ENCODE measurements around the gene CAV2. TPM values are rescaled to one million over a fixed set of nuclear protein-coding genes. Genes with fewer than 3 reads are reported as not detected.

The CAV2 gene
- total and polyA plus RNA-seq, 2 experiments from 2014 or later = 9.9 to 17.4 TPM

DNA sequence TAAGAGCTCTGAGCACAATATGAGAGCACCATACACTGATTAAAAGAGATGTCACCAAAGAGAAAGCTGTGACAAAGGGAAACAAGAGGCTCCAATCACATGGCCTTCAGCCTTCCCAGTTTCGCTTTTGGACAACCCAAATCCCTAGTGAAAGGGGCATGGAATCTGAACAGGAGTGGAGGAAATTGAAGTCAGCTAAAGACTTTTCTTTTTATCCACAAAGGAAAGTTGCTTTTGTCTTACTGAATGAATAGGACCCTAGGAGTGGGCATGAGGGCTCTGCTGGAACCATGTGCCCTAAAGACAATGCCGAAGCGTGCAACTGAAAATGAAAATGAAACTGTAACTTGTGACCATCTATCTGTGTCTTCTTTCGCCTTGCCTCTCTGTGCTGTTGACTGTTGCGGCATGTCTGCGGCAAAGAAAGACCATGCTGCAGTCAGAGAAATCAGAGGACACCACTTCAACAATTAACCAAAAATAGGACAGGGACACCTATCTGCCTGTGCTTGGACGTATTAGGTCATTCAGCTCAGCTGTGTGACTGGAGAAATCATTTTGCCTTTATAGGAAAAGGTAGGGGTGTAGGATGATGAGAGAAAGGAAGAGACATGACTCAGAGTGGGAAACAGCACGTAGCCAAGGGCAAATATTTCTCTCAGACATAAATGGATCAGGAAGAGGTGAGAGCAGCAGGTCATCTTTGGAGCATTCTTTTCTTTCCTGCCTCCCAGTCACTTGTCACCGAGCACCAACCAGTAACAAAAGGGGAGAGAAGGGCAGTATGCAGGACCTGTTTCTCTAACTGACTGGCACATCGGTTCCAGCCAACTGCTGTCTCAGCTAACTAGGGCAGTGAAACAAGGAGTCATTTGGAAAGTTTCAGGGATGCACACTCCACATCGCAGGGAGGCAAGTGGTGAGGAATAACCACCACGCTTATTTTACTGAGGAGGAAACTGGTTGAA is 12.3 kb downstream of the CAV2 start:
- TF ChIP-seq, protein P1, sequence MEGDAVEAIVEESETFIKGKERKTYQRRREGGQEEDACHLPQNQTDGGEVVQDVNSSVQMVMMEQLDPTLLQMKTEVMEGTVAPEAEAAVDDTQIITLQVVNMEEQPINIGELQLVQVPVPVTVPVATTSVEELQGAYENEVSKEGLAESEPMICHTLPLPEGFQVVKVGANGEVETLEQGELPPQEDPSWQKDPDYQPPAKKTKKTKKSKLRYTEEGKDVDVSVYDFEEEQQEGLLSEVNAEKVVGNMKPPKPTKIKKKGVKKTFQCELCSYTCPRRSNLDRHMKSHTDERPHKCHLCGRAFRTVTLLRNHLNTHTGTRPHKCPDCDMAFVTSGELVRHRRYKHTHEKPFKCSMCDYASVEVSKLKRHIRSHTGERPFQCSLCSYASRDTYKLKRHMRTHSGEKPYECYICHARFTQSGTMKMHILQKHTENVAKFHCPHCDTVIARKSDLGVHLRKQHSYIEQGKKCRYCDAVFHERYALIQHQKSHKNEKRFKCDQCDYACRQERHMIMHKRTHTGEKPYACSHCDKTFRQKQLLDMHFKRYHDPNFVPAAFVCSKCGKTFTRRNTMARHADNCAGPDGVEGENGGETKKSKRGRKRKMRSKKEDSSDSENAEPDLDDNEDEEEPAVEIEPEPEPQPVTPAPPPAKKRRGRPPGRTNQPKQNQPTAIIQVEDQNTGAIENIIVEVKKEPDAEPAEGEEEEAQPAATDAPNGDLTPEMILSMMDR (IDR thresholded peaks at IDR 0.05; ENCODE audit: low read depth, low read length) = no peak
- Histone ChIP-seq H3K4me3 (no peak overlapping the region), H3K27me3 (no peaks in the 10 kb centered on the region), H3K27ac (no peak overlapping the region), H3K36me3 (no peaks in the 10 kb centered on the region), H3K4me1 (ENCODE audit: low read depth) (peaks cover 5% of the 10 kb centered on the region), H3K9me3 (ENCODE audit: low read depth) (no peaks in the 10 kb centered on the region)
- peak in 1 of 2 donors; percentile 30 for DNase-seq (ENCODE audit: low read depth in 1 of 2, low spot score in 1 of 2)

DNA sequence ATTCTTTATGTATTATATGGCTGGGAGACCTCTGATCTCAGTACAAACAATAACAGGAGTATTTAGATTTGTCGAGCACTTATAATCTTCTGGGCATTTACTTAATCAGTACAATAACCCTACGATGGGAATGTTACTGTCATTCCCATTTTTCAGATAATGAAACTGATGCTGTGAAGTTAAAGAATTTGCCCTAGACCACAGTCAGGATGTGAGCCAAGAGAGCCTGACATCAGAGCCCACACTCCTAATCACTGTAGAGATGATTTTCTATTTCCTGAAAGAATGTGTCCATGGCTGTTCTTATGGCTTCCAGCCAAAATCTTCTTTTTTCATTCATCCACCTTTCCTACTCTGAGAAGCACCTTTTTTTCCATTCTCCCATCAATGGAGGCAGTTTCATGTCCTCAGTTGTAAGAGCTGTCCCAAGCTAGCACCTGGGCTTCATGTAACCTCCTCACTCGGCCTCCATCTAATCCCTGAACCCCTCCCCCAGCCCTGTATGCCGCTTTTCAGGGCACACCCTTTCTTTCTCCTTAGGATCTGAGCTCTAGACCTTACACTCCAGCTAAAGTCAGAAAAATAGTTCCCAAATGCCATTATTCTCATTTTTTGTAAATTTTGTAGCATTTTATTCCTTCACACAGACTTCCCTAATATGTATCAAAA is 13.1 kb downstream of the CAV2 start:
- Histone ChIP-seq H3K27me3 (no peaks in the 10 kb centered on the region), H3K36me3 (no peaks in the 10 kb centered on the region), H3K4me3 (no peak overlapping the region), H3K27ac (no peak overlapping the region), H3K9me3 (ENCODE audit: low read depth) (no peaks in the 10 kb centered on the region), H3K4me1 (ENCODE audit: low read depth) (peaks cover 5% of the 10 kb centered on the region)
- TF ChIP-seq, protein P1 (IDR thresholded peaks at IDR 0.05; ENCODE audit: low read depth, low read length) = no peak
- DNase-seq (ENCODE audit: low read depth in 1 of 2, low spot score in 1 of 2) = peak in 1 of 2 donors; percentile 64

DNA sequence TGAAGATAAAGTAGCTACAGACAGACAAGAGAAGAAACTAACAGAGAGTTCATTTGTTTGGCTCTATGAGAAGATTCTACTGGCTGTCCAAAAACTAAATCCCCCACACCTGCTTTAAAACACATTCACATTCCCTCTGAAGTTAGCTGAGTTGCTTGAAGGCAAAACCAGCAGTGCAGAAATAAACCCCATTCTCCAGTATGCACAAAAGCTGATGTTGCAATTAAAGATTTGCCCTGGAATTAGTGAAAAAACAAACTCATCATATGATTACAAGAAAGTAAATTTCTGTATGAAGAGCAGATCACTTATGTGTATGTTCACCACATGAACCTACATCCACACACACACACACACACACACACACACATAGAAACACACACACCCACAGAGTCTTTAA is 16.0 kb downstream of the CAV2 start:
- Histone ChIP-seq H3K4me3 (no peak overlapping the region), H3K36me3 (no peaks in the 10 kb centered on the region), H3K9me3 (ENCODE audit: low read depth) (no peaks in the 10 kb centered on the region), H3K4me1 (ENCODE audit: low read depth) (peaks cover 5% of the 10 kb centered on the region), H3K27ac (no peak overlapping the region), H3K27me3 (no peaks in the 10 kb centered on the region)
- TF ChIP-seq, protein P1 (IDR thresholded peaks at IDR 0.05; ENCODE audit: low read depth, low read length) = no peak
- no peak for DNase-seq (ENCODE audit: low read depth in 1 of 2, low spot score in 1 of 2)

DNA sequence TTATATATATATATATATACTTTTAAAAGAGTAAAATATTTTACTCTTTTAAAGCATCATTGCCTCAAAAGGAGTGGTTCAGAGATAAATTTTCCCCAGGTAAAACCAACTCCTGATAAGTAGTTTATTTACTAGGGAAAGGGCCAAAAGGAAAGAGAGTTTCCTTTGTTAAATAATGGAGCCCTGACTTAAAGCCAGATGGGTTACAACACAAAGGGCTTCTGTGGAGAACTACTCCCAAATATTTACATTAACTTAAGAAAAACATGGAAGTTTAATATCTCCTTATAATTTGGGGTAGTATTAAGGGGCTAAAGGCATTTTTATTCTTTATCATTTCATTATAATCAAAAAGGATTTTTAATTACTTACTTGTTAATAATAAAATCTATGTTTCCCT is 16.8 kb downstream of the CAV2 start:
- Histone ChIP-seq H3K9me3 (ENCODE audit: low read depth) (no peaks in the 10 kb centered on the region), H3K27me3 (no peaks in the 10 kb centered on the region), H3K27ac (no peak overlapping the region), H3K4me3 (no peak overlapping the region), H3K36me3 (no peaks in the 10 kb centered on the region), H3K4me1 (ENCODE audit: low read depth) (peaks cover 5% of the 10 kb centered on the region)
- TF ChIP-seq, protein P1 (IDR thresholded peaks at IDR 0.05; ENCODE audit: low read depth, low read length) = no peak
- DNase-seq (ENCODE audit: low read depth in 1 of 2, low spot score in 1 of 2) = no peak

DNA sequence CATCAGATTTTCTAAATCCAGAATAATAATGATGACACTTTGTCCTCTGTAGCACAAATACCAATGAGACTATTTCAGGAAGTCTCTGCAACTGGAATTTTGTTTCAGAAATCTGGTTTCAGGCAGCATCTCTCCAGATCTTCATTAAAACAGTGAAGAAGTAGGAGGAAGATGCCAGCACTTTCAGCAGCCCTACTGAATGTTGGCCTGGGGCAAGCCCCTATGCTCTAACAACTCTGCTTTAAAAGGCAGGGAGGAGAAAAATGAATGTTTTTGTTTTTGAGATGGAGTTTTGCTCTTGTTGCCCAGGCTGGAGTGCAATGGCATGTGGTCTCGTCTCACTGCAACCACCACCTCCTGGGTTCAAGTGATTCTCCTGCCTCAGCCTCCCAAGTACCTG is 18.1 kb downstream of the CAV2 start:
- Histone ChIP-seq H3K4me3 (no peak overlapping the region), H3K27me3 (no peaks in the 10 kb centered on the region), H3K4me1 (ENCODE audit: low read depth) (no peaks in the 10 kb centered on the region), H3K36me3 (no peaks in the 10 kb centered on the region), H3K9me3 (ENCODE audit: low read depth) (no peaks in the 10 kb centered on the region), H3K27ac (no peak overlapping the region)
- TF ChIP-seq, protein P1 (IDR thresholded peaks at IDR 0.05; ENCODE audit: low read depth, low read length) = no peak
- no peak for DNase-seq (ENCODE audit: low read depth in 1 of 2, low spot score in 1 of 2)
